A172 (cell line): Measurements from ENCODE around the gene ZNF575. TPM values are rescaled to one million over a fixed set of nuclear protein-coding genes. Genes with fewer than 3 reads are reported as not detected.
A peak's percentile ranks its signal among the peaks of the same experiment; 100 is the strongest.
"Not testable (repeated sequence)": the region's sequence is repeated elsewhere in the genome, so short reads cannot be mapped to it uniquely, and the experiment has no call there.

Source experiments
- DNase-seq: peaks from one replicate; pipeline ENCODE4 v3.0.0-alpha.2; 2015; ENCODE audit warnings: low spot score
- total RNA-seq: library from RNA; depleted of rRNA; stranded (reverse); fragments of >200 nt; shearing (Covaris generic); gene quantifications from 2 replicates; pipeline ENCODE4 v1.2.3, GENCODE V29; 2014

ZNF575 gene
- total RNA-seq, 1 experiment from 2014 or later = 0.62 TPM

- DNase-seq = no peak
These were observed 22.3 kb upstream of the ZNF575 start for GRCh38 chr19:43510713-43511112.

- DNase-seq = no peak
These were observed 21.7 kb upstream of the ZNF575 start for GRCh38 chr19:43511324-43511723.

GRCh38 chr19:43512399-43512798 lies 20.6 kb upstream of the ZNF575 start:
- DNase-seq = not testable (repeated sequence)

GRCh38 chr19:43518051-43518450 lies 14.9 kb upstream of the ZNF575 start:
- no peak for DNase-seq

GRCh38 chr19:43519436-43520088 lies 13.4 kb upstream of the ZNF575 start:
- peak; percentile 90 for DNase-seq

- DNase-seq = no peak
These were observed 10.1 kb upstream of the ZNF575 start for GRCh38 chr19:43522929-43523328.

GRCh38 chr19:43523696-43524095 lies 9.3 kb upstream of the ZNF575 start:
- DNase-seq = not testable (repeated sequence)

GRCh38 chr19:43524922-43525835 lies 7.8 kb upstream of the ZNF575 start:
- DNase-seq = no peak

GRCh38 chr19:43525836-43526771 lies 6.9 kb upstream of the ZNF575 start:
- DNase-seq = no peak

- peak; percentile 36 for DNase-seq
These were observed 5.8 kb upstream of the ZNF575 start, which contains the start of gene ETHE1 for GRCh38 chr19:43526884-43527859. ETHE1 (minus strand) TSS chr19:43527201; CDS start chr19:43527177, 24 bp downstream.

GRCh38 chr19:43527860-43528622 lies 4.9 kb upstream of the ZNF575 start:
- DNase-seq = no peak

GRCh38 chr19:43532571-43532961 lies 422 bp upstream of the ZNF575 start:
- no peak for DNase-seq

- peak; percentile 97 for DNase-seq
These were observed 737 bp downstream of the ZNF575 start for GRCh38 chr19:43533546-43534304.

- DNase-seq = no peak
These were observed 1.4 kb downstream of the ZNF575 start for GRCh38 chr19:43534305-43534815.

GRCh38 chr19:43534816-43535761 lies 2.1 kb downstream of the ZNF575 start:
- DNase-seq = peak; percentile 35

GRCh38 chr19:43538922-43539321 lies 5.9 kb downstream of the ZNF575 start:
- DNase-seq = no peak

GRCh38 chr19:43540381-43540780 lies 7.4 kb downstream of the ZNF575 start:
- no peak for DNase-seq
